Measurements from ENCODE around the gene ATP2A1.
"Not testable (repeated sequence)": the region's sequence is repeated elsewhere in the genome, so short reads cannot be mapped to it uniquely, and the experiment has no call there.

The ATP2A1 gene

GRCh38 chr16:28883221-28883996, 5.1 kb downstream of the ATP2A1 start:
- TF ChIP-seq ZFX (IDR thresholded peaks at IDR 0.05; ENCODE audit: borderline replicate concordance): no peak
- TF ChIP-seq CTCF (IDR thresholded peaks at IDR 0.05): no peak
- H3K27ac ChIP-seq: no peak overlapping the region

GRCh38 chr16:28884045-28884444, 5.8 kb downstream of the ATP2A1 start:
- TF ChIP-seq ZFX (IDR thresholded peaks at IDR 0.05; ENCODE audit: borderline replicate concordance) (no peak), CTCF (IDR thresholded peaks at IDR 0.05) (no peak)
- no peak overlapping the region for H3K27ac ChIP-seq

- TF ChIP-seq ZFX (IDR thresholded peaks at IDR 0.05; ENCODE audit: borderline replicate concordance) (no peak), CTCF (IDR thresholded peaks at IDR 0.05) (no peak)
- H3K27ac ChIP-seq: no peak overlapping the region
Measured at GRCh38 chr16:28886945-28887344, 8.7 kb downstream of the ATP2A1 start.

DNA sequence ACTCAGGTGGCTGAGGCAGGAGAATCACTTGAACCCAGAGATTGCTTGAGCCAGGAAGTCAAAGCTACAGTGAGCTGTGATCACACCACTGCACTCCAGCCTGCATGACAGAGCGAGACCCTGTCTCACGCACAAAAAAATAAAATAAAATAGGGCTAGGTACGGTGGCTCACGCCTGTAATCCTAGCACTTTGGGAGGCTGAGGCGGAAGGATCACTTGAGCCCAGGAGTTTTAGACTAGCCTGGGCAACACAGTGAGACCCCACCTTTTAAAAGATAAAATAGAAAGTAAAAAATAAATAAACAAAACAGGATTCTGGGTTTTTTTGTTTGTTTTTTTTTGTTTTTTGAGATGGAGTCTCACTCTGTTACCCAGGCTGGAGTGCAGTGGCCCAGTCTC, 12.1 kb downstream of the ATP2A1 start:
- H3K27ac ChIP-seq: not testable (repeated sequence)

- no peak overlapping the region for H3K27ac ChIP-seq
- no peak for TF ChIP-seq ZFX (IDR thresholded peaks at IDR 0.05; ENCODE audit: borderline replicate concordance)
- TF ChIP-seq CTCF (IDR thresholded peaks at IDR 0.05): no peak
Measured at GRCh38 chr16:28891964-28892890, 13.9 kb downstream of the ATP2A1 start.

GRCh38 chr16:28893291-28893690, 15.0 kb downstream of the ATP2A1 start:
- TF ChIP-seq ZFX (IDR thresholded peaks at IDR 0.05; ENCODE audit: borderline replicate concordance): no peak
- TF ChIP-seq CTCF (IDR thresholded peaks at IDR 0.05): no peak

GRCh38 chr16:28895609-28896008, 17.3 kb downstream of the ATP2A1 start:
- no peak for TF ChIP-seq CTCF (IDR thresholded peaks at IDR 0.05)
- no peak for TF ChIP-seq ZFX (IDR thresholded peaks at IDR 0.05; ENCODE audit: borderline replicate concordance)
- H3K27ac ChIP-seq: no peak overlapping the region

More at GRCh38 chr16:28893291-28893690, 15.0 kb downstream of the ATP2A1 start:
- H3K27ac ChIP-seq: no peak overlapping the region
